ENCODE results near the gene ENTPD6.

GRCh38 chr20:25176184-25176583 is 19.3 kb upstream of the ENTPD6 start:
- no peak for TF ChIP-seq POLR2A (IDR thresholded peaks at IDR 0.05)
- no peak for TF ChIP-seq CTCF (IDR thresholded peaks at IDR 0.05)

Data from heart left ventricle (tissue), 13 donors.